Measurements from ENCODE around the gene GAPDHS. TPM values are rescaled to one million over a fixed set of nuclear protein-coding genes. Genes with fewer than 3 reads are reported as not detected.
A peak's percentile ranks its signal among the peaks of the same experiment; 100 is the strongest.

Gene GAPDHS
- total and polyA plus RNA-seq, 2 of the 4 experiments (the other 2 are of a cell fraction) = not detected

GRCh38 chr19:35557539-35558399 lies 24.5 kb downstream of the GAPDHS start:
- no peak overlapping the region for H2AK5ac ChIP-seq (ENCODE audit: low read depth, low read length)
- ATAC-seq (ENCODE audit: low read depth) (peak; percentile 87), DNase-seq (peak; percentile 33)
- in situ Hi-C loops (cut with MboI; ENCODE audit: low sequenced_read_pairs) = no loop called here
- H3K14ac ChIP-seq (replicated peaks; ENCODE audit: low read depth, low read length) = no peak overlapping the region
- no peak overlapping the region for H3K56ac ChIP-seq (ENCODE audit: extremely low read depth, insufficient read depth, low read length)
- H3K36me3 ChIP-seq (ENCODE audit: control insufficient read depth, insufficient read depth, low read length) = no peaks in the 10 kb centered on the region
- intact Hi-C loops (cut with micrococcal nuclease) = no loop called here
- ChIA-PET POLR2A (ENCODE audit: unreplicated experiment) (no interaction called here), CTCF (interaction anchor here (1.6 kb wide), 1 partner anchor 10 kb away, joined by 6 read pairs; no protein-coding TSS in a partner anchor)
- H3K18ac ChIP-seq (ENCODE audit: low read depth, low read length) = no peak overlapping the region
- no peak overlapping the region for H3K9ac ChIP-seq (ENCODE audit: low read depth, low read length)
- H2BK15ac ChIP-seq (ENCODE audit: low read depth, low read length) = no peak overlapping the region
- peak overlapping the region; percentile 75 for H2AK9ac ChIP-seq (replicated peaks; ENCODE audit: low read depth, low read length, poor library complexity)
- H3K4me2 ChIP-seq (ENCODE audit: low read depth, low read length) = peak overlapping the region; percentile 97
- BruUV-seq (replicated peaks) = no TSS peak
- no peak overlapping the region for H3K23ac ChIP-seq (ENCODE audit: low read depth, low read length)
- H2BK5ac ChIP-seq (ENCODE audit: low read depth, low read length, poor library complexity, severe bottlenecking) = no peak overlapping the region
- H3K9me3 ChIP-seq (ENCODE audit: control insufficient read depth, insufficient read depth, low read length) = no peaks in the 10 kb centered on the region
- H3K79me1 ChIP-seq (ENCODE audit: low read depth in 1 of 2, low read length in 2 of 2) = no peaks in the 10 kb centered on the region
- H3K9me1 ChIP-seq (ENCODE audit: insufficient read depth, low read length) = 0 out of 2 replicates have a peak, but pooled peaks cover 3% of the 10 kb centered on the region
- no peaks in the 10 kb centered on the region for H3K4me1 ChIP-seq (ENCODE audit: control insufficient read depth, insufficient read depth, low read length)
- peak overlapping the region; percentile 52 for H3K4me3 ChIP-seq (ENCODE audit: insufficient read depth, low read depth, low read length)
- no peak overlapping the region for H4K5ac ChIP-seq (ENCODE audit: low read depth, low read length)
- H2BK120ac ChIP-seq (ENCODE audit: low read depth, low read length) = no peak overlapping the region
- peak overlapping the region; percentile 90 for H2AFZ ChIP-seq (replicated peaks; ENCODE audit: low read length, poor library complexity)
- no peak overlapping the region for H4K91ac ChIP-seq (ENCODE audit: insufficient read depth, low read depth, low read length)
- WGBS, 2 experiments (ENCODE audit: extremely low coverage in 2 of 2, insufficient read length in 1 of 2) = 11% methylated on average over 18 of the region's 60 CpGs; no CpG with 5 or more reads in 1 of the 2 experiments
- no peak overlapping the region for H3K27ac ChIP-seq (ENCODE audit: insufficient read depth, low read length)
- H4K20me1 ChIP-seq (ENCODE audit: insufficient read depth, low read length) = no peaks in the 10 kb centered on the region
- no peak overlapping the region for H2BK20ac ChIP-seq (ENCODE audit: low read depth, low read length)
- H4K8ac ChIP-seq (ENCODE audit: low read depth in 2 of 2, low read length in 2 of 2) = no peak overlapping the region
- dilution Hi-C loops (cut with HindIII; ENCODE audit: low sequenced_read_pairs, unreplicated experiment) = no loop called here
- peaks cover 52% of the 10 kb centered on the region for H3K27me3 ChIP-seq (ENCODE audit: control insufficient read depth, insufficient read depth, low read length)
- no peak overlapping the region for H3K4ac ChIP-seq (ENCODE audit: low read depth, low read length)
- TF ChIP-seq BHLHE40 (IDR thresholded peaks at IDR 0.05; ENCODE audit: low read depth, low read length) (no peak), NFE2L2 (IDR thresholded peaks at IDR 0.05; ENCODE audit: low read depth, low read length) (no peak), MXI1 (IDR thresholded peaks at IDR 0.05; ENCODE audit: borderline replicate concordance, low read depth, low read length) (no peak), RFX5 (IDR thresholded peaks at IDR 0.05; ENCODE audit: low read depth, low read length) (no peak), RCOR1 (IDR thresholded peaks at IDR 0.05; ENCODE audit: insufficient replicate concordance, low read length) (no peak), ELK1 (IDR thresholded peaks at IDR 0.05; ENCODE audit: borderline replicate concordance, low read depth, low read length) (no peak), FOS (IDR thresholded peaks at IDR 0.05; ENCODE audit: low read depth, low read length) (no peak), CHD1 (IDR thresholded peaks at IDR 0.05; ENCODE audit: low read depth, low read length) (no peak), CEBPB (IDR thresholded peaks at IDR 0.05; ENCODE audit: low read depth, low read length) (no peak), MAFK (IDR thresholded peaks at IDR 0.05; ENCODE audit: low read depth, low read length) (no peak), CTCF (conservative IDR thresholded peaks at IDR 0.05; ENCODE audit: low read depth, low read length) (no peak), RAD21 (IDR thresholded peaks at IDR 0.05; ENCODE audit: low read length) (no peak), MAZ (IDR thresholded peaks at IDR 0.05; ENCODE audit: borderline replicate concordance, low read depth, low read length) (no peak), POLR2A (IDR thresholded peaks at IDR 0.05; ENCODE audit: low read depth, low read length) (no peak)
- TF ChIP-seq, protein P1, sequence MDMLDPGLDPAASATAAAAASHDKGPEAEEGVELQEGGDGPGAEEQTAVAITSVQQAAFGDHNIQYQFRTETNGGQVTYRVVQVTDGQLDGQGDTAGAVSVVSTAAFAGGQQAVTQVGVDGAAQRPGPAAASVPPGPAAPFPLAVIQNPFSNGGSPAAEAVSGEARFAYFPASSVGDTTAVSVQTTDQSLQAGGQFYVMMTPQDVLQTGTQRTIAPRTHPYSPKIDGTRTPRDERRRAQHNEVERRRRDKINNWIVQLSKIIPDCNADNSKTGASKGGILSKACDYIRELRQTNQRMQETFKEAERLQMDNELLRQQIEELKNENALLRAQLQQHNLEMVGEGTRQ (IDR thresholded peaks at IDR 0.05; ENCODE audit: low read depth, low read length) = no peak
